NCI-H345 treated with DMSO at 0.1 percent for 48 hours (cell line): ENCODE data around the gene APMAP.
"Not testable (repeated sequence)": the region's sequence is repeated elsewhere in the genome, so short reads cannot be mapped to it uniquely, and the experiment has no call there.

Experiments used
- DNase-seq: peaks from one replicate; lab custom pipeline; 2025; ENCODE audit not compliant: unreplicated experiment; lab: John Stamatoyannopoulos, UW

Gene APMAP

DNA sequence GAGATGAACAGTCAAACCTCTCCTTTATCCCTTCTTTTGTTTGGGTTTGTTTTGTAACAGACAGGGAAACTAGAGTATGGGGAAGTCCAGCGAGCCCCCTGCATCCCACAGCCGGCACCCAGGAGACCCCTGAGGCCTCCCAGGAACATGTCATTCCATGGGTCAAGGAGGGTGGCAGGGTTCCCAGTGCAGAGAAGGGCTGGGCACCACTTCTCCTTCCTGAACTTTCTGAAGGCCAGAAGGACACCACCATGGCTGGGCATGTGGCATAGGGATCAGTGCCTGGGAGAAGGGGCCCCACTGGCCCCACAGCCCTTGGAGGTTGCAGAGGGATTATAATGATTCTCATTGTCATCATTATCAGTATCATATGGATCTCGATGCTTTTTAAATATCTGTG, 57.4 kb downstream of the APMAP start:
- no peak for DNase-seq

DNA sequence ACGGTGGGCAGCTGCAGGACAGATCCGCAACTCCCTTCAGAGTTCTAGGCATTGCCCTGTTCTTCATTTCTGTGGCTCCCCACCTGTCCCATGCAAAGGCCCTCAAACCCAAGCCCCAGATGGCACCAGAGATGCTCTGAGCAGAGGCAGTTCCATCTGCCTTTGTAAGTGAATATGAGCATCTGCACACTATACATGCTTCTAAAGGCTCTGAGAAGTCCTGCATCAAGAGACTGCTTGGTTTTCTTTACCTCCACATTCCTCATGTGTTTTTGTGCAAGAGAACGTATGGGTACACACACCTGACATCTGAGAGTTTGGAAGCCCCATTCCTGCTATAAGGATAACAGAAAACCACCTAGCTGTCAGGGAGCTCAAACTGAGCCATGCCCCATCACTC, 57.8 kb downstream of the APMAP start:
- DNase-seq: no peak

DNA sequence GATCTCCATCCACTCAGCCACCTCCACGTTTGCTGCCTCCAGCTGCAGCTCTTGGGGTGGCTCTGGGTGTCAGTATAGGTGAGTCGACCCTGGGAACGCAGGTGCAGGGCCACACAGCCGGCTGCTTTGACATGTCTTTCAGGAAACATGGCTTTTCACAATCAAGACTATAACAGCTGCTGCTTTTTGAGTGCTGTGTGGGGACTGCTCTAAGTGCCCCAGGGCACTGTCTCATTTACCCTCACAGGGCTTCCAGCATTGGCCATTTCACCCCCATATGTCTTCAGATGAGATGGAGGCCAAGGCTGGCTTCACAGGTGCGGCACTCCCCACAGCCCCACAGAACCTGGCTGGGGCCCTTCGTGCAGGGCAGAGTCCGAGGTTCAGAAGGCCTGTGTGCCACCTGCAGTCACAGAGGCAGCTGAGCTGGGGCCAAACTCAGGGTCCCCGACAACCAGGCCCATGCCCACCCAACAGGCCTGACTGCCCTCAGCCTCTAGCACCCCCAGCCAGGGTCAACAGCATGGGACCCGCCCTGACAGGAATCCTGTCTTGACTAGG, 58.4 kb downstream of the APMAP start:
- DNase-seq: no peak

DNA sequence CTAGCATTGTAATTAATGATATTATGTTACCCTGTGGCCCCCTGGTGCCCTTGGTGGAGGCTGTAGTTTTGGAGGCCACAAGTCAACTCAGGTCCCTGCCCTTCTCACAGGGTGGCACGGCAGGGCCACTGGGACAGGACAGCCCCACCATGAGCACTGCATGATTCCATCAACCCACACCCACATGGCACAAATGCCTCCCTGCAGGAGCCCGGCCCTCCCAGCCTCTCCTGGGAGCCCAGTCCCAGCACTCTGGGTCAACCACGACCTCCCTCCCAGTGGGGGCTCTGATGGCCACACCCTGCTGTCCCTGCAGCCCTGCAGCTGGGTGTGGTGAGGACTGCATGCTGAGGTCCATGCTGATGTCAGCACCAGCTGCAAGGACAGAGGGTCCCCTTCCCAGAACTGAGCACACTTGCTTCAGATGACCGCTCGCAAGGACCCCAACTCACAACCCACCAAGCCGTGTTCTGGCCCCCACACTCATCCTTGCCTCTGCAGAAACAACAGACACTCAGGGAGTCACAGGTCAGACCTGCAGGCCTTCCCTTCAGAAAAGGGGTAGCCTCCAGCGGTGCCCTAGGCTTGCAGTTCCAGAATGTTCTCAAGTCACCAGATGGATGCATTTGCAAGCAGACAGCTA, 59.2 kb downstream of the APMAP start:
- no peak for DNase-seq

DNA sequence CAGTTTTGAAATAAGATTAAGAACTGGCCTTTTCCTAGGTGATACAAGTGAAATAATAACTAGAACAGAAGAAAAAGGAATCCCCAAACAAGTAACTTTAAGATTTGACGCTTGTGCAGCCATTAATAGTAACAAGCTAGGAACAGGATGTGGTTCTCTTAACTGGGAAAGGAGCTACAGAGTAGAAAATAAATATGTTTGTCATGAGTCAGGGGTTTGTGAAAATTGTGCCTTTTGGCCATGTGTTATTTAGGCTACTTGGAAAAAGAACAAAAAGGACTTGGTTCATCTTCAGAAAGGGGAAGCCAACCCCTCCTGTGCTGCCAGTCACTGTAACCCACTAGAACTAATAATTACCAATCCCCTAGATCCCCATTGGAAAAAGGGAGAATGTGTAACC, 60.7 kb downstream of the APMAP start:
- not testable (repeated sequence) for DNase-seq

DNA sequence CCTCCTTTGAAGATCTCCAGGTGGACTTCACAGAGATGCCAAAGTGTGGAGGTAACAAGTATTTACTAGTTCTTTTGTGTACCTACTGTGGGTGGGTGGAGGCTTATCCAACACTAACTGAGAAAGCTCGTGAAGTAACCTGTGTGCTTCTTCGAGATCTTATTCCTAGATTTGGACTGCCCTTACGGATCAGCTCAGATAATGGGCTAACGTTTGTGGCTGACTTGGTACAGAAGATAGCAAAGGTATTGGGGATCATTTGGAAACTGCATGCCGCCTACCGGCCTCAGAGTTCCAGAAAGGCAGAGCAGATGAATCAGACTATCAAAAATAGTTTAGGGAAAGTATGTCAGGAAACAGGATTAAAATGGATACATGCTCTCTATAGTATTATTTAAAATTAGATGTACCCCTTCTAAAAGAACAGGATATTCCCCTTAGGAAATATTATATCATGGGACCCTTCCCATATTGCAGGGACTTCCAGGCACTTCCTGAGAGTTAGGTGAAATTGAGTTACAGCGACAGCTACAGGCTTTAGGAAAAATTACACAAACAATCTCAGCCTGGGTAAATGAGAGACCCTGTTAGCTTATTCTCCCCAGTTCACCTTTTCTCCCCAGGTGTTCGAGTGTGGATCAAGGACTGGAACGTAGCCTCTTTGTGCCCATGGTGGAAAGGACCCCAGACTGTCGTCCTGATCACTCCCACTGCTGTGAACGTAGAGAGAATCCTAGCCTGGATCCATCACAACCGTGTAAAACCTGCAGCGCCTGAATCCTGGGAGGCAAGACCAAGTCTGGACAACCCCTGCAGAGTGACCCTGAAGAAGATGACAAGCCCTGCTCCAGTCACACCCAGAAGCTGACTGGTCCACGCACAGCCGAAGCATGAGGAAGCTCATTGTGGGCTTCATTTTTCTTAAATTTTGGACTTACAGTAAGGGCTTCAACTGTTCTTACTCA, 61.5 kb downstream of the APMAP start:
- not testable (repeated sequence) for DNase-seq

DNA sequence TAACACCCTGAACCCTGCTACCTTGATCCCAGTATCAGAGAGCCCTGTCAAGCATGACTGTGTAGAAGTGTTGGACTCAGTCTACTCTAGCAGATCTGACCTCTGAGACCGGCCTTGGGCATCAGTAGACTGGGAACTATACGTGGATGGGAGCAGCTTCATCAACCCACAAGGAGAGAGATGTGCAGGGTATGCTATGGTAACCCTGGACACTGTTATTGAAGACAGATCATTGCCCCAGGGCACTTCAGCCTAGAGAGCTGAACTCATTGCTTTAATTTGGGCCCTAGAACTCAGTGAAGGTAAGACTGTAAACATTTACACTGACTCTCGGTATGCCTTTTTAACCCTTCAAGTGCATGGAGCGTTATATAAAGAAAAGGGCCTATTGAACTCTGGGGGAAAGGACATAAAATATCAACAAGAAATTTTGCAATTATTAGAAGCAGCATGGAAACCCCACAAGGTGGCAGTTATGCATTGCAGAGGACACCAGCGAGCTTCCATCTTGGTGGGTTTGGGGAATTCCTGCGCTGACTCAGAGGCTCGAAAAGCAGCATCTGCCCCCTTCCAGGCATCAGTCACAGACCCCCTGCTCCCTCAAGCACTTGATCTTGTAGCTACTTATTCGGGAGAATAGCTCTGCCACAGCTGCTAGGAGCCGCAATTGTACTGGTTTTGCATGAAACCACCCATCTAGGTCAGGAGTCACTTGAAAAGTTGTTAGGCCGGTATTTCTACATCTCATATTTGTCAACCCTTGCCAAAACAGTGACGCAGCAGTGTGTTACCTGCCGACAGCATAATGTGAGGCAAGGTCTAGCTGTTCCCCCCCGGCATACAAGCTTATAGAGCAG, 62.5 kb downstream of the APMAP start:
- DNase-seq: peak; percentile 97

DNA sequence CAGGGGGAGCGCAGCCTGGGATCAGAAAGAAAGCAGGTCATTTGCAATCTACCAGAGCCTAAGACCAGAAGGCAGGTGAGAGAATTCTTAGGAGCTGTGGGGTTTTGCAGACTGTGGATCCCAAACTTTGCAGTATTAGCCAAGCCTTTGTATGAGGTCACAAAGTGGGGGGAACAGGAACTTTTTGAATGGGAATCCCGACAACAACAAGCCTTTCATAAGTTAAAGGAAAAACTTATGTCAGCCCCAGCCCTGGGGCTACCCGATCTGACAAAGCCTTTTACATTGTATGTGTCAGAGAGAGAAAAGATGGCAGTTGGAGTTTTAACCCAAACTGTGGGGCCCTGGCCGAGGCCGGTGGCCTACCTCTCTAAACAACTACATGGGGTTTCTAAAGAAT, 63.3 kb downstream of the APMAP start:
- not testable (repeated sequence) for DNase-seq

DNA sequence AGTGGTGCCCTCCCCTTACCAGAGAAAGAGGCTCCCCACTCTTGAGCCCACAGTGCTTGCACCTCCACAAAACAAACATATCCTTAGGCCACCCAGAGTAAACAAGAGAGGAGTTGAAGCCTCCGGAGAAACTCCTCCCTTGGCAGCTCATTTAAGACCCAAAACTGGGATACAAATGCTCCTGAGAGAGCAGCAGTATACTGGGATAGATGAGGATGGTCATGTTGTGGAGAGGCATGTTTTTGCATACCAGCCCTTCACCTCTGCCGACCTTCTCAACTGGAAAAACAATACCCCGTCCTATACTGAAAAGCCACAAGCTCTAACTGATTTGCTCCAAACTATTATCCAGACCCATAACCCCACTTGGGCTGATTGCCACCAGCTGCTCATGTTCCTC, 71.8 kb downstream of the APMAP start:
- not testable (repeated sequence) for DNase-seq

DNA sequence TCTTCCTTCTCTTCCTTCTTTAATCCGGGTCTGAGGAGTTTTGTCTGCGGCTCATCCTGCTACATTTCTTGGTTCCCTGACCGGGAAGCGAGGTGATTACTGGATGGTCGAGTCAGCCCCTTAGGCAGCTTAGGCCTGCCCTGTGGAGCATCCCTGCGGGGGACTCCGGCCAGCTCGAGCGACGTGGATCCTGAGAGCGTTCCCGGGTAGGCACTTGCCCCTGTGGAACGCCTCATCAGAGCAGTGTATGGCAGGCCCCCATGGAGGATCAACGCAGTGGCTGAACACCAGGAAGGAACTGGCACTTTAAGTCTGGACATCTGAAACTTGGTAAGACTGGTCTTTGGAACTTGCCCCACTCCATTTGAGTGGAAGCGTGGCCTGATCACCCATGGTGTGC, 72.9 kb downstream of the APMAP start:
- not testable (repeated sequence) for DNase-seq

DNA sequence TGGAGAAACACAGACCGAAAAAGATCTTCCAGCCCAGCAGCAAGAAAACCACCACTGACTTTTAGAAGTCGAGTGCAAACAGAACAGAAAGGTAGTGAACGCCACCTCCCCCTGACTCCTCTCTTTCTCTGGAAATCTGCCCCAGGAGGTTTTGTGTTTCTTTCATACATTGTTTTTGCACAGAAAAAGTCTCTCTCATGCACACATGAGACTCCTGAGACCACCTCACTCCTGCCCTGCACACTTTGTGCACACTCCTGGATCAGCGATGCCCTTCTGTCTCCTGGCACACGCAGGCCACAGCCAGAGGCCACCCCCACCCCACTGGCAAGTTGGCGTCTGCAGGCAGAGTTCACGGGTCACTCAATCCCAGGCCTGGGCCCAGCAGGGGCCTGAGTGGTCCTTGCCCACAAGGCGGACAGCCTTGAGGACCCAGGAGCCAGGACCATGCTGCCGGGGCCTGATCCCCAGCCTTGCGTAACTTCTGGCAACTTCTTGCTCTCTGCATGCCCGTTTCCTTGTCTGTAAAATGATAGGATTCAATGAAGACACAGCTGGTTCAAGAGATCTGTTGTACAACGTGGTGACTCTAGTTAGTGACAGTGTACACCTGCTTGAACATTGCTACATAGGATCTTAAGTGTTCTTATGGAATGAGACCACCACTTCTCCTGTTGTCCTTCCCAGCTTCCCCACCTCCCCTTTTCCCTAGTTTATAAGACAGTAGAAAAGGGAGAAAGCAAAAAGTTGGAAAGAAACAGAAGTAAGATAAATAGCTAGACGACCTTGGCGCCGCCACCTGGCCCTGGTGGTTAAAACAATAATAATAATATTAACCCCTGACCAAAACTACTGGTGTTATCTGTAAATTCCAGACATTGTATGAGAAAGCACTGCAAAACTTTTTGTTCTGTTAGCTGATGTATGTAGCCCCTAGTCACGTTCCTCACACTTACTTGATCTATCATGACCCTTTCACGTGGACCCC, 73.7 kb downstream of the APMAP start:
- DNase-seq: no peak

DNA sequence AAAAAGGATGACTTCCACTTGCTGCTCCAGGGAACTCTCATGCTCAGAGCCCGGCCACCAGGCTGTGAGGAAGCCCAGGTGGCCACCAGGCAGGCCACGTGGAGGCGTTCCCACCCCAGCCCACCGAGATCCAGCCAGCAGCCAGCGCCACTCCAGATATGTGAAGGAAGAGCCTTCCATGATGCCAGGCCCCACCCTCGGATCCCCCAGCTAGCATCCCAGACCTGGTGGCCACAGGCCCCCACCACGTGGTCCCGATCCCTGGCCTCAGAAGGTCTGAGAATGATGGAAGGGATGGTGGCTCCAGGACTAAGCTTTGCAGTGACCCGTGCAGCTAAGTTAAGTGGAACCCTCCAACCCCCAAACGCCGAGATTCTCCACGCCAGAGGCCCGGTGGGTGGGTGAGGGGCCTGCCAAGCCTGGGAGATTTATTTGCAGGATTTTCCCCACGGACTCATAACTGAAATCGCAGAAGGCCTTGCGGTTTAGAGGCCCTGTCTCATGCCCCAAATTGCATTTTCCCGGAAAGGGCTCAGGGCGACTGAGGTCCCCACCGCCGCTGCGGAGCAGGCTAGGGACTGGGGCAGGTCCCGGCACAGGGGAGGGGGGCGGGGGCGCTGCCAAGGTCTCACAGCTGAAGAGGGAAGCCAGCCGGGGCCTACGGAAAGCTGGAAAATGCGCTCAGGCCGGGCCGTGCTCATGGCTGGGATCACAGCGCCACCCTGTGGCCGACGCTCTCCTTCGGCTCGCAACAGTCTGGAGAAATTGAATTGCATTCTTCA, 74.6 kb downstream of the APMAP start:
- DNase-seq: peak; percentile 58

DNA sequence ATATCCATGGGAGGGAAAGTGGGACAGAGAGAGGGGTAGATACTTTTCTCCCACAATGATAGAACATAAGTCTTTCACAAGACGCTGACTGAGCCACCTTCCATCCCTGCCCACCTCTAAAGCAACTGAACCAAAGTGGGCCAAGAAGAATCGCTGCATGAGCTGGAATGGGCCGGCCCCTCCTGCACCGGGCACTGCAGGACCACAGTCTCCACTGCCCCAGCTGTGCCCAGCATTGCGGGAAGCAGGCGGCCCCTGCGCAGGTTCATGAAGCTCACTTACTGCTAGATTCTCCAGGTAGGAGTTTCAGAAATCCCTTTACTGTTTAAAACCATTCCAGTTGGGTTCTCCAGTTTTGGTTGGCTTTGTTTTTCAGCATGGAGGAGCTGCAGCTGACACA, 75.5 kb downstream of the APMAP start:
- DNase-seq: no peak

DNA sequence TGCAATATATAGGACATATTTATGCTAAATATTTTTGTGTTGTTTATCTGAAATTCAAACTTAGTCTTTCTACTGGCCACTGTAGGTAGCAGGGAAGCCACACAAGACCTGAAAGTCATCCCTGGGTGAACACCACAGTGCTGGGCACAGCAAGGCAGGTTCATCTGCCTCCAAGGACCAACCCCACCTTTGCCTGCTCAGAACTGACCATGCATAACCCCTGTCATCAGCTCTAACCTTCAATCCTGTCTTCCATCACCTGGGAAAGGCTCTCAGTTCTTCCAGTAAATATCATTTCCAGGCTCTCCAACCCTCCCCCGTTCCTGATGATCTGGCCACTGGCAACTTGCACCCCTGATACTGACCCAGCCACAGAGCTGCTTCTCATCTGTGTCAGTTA, 76.1 kb downstream of the APMAP start:
- no peak for DNase-seq

DNA sequence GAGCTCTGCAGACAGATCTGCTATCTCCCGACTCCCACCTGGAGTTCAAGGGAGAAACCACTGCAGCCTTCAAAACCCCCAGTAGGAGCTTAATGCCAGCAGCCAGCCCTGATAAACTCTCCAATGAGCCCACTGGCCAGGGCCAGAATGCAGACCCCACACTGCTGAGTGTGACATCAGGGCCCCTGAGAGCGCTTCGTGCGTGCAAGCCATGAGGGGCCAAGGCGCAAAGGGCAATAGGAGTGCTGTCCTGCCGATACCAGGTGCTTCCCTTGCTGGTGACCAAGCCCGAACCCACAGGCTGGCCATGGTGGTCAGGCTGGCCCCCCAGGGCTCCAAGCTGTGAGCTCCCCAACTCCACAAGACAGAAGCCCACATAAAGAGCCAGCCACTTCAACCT, 76.7 kb downstream of the APMAP start:
- DNase-seq: no peak

DNA sequence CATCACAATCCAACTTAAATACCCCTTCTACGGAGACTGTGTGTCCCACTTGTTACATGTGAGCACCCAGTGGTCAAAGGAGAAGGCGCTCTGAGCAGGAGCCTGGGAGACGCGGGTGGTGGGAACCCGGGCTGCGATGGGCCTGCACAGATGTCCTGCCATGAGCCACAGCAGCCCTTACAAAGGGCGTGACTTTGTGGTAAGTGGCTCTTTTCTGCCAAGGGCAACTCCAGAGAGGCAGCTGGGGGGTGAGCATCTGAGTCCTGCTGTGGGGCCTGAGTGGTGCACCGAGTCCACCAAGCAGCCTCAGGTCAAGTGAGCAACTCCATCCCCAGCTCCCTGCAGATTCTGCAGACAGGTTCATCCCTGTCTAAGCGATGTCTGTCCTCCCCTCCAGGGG, 77.1 kb downstream of the APMAP start:
- DNase-seq: no peak

DNA sequence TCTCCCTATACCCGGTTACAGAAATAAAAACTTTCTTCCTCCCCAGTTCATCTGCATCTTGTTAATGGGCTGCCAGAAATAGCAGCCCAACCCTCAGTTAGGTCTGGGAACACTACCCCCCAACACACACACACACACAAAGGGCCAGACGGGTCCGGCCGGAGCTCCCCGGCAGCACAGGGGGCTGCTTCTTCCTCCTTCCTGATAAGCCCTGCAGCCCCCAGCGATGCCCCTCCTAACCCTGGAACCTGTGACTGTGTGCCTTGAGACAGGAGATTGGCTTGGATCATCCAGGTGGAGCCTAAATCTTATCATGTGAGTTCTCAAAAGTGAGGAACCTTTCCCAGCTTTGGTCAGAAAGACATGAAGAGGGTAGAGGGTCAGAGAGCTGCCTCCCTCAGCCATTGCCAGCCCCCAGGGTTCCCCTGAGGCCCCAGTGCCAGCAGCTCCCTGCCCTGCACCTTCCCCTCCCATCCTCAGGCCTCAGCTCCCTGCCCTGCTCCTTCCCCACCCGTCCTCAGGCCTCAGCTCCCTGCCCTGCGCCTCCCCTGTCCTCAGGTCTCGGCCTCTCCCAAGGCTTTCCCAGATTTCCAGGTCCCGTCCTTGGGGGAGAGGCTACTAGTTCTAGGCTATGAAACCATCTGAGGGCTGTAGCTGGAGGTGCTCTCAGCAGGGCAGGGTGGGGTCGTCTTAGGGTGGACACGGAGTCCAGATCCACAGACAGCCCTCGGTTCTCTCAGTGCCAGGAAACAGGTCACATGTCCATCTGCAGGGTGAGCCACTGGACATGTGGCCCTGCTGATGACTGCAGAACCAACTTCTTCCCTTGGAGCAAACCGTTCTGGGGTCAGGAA, 77.9 kb downstream of the APMAP start:
- DNase-seq: no peak

DNA sequence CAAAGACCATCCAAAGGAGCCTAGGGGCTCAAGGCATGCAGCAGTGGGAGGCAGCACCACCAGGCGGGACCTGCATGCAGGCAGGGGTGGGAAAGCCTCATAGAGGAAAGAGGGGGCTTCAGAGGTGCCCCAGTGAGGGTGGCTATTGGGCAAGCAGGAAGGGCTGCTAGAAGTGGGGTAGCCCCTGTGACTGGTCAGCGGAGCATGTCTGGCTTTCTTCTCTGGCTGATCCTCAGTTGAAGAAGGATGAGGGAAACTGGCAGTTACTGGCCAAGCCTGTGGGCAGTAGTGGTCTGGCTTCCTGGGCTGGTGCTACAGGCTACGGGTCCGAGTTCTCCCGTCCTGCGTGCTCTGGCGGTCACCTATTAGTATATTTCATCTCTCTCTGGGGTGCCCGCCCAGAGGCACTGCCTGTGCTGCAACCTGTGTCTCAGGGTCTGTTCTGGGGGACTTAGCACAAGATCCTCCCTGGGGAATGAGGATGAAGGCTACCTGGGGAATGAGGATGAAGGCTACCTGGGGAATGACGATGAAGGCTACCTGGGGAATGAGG, 79.4 kb downstream of the APMAP start:
- no peak for DNase-seq
